ENCODE measurements around the gene PLCB4.
A peak's percentile ranks its signal among the peaks of the same experiment; 100 is the strongest.

Gene PLCB4

GRCh38 chr20:9179193-9179802 is 110.4 kb downstream of the PLCB4 start:
- DNase-seq (ENCODE audit: low spot score), result peak; percentile 28

- no peak for DNase-seq (ENCODE audit: low spot score)
Measured at GRCh38 chr20:9179867-9180266, 111.0 kb downstream of the PLCB4 start.

GRCh38 chr20:9180481-9181257 is 111.8 kb downstream of the PLCB4 start:
- no peak for DNase-seq (ENCODE audit: low spot score)

GRCh38 chr20:9185511-9185910 is 116.6 kb downstream of the PLCB4 start:
- peak; percentile 24 for DNase-seq (ENCODE audit: low spot score)

GRCh38 chr20:9186396-9186795 is 117.5 kb downstream of the PLCB4 start:
- no peak for DNase-seq (ENCODE audit: low spot score)

- DNase-seq (ENCODE audit: low spot score), result no peak
Measured at GRCh38 chr20:9195031-9195430, 126.1 kb downstream of the PLCB4 start.

- DNase-seq (ENCODE audit: low spot score), result no peak
Measured at GRCh38 chr20:9196110-9196509, 127.2 kb downstream of the PLCB4 start.

- DNase-seq (ENCODE audit: low spot score), result no peak
Measured at GRCh38 chr20:9198460-9198859, 129.6 kb downstream of the PLCB4 start.

GRCh38 chr20:9200196-9200595 is 131.3 kb downstream of the PLCB4 start:
- DNase-seq (ENCODE audit: low spot score), result peak; percentile 40

GRCh38 chr20:9200620-9201019 is 131.7 kb downstream of the PLCB4 start:
- peak; percentile 53 for DNase-seq (ENCODE audit: low spot score)

- DNase-seq (ENCODE audit: low spot score), result peak; percentile 14
Measured at GRCh38 chr20:9202420-9203080, 133.7 kb downstream of the PLCB4 start.

- DNase-seq (ENCODE audit: low spot score), result no peak
Measured at GRCh38 chr20:9203081-9203447, 134.2 kb downstream of the PLCB4 start.

GRCh38 chr20:9204979-9205378 is 136.1 kb downstream of the PLCB4 start:
- DNase-seq (ENCODE audit: low spot score), result no peak

GRCh38 chr20:9206486-9206885 is 137.6 kb downstream of the PLCB4 start:
- DNase-seq (ENCODE audit: low spot score), result no peak

GRCh38 chr20:9207253-9207652 is 138.4 kb downstream of the PLCB4 start:
- no peak for DNase-seq (ENCODE audit: low spot score)

GRCh38 chr20:9210356-9210755 is 141.5 kb downstream of the PLCB4 start:
- no peak for DNase-seq (ENCODE audit: low spot score)

GRCh38 chr20:9211016-9211760 is 142.3 kb downstream of the PLCB4 start:
- DNase-seq (ENCODE audit: low spot score), result no peak

- no peak for DNase-seq (ENCODE audit: low spot score)
Measured at GRCh38 chr20:9212735-9213134, 143.8 kb downstream of the PLCB4 start.

GRCh38 chr20:9214685-9215084 is 145.8 kb downstream of the PLCB4 start:
- peak; percentile 66 for DNase-seq (ENCODE audit: low spot score)

- no peak for DNase-seq (ENCODE audit: low spot score)
Measured at GRCh38 chr20:9215539-9215938, 146.7 kb downstream of the PLCB4 start.

- peak; percentile 45 for DNase-seq (ENCODE audit: low spot score)
Measured at GRCh38 chr20:9218531-9218961, 149.7 kb downstream of the PLCB4 start.

GRCh38 chr20:9220874-9221547 is 152.1 kb downstream of the PLCB4 start:
- DNase-seq (ENCODE audit: low spot score), result peak; percentile 72
